Measurements from ENCODE around the gene CUEDC1.

- TF ChIP-seq POLR2AphosphoS5 (IDR thresholded peaks at IDR 0.05; ENCODE audit: low read depth, low read length) = no peak
- TF ChIP-seq POLR2A (IDR thresholded peaks at IDR 0.05; ENCODE audit: low read depth, low read length) = no peak
- TF ChIP-seq TAF1 (IDR thresholded peaks at IDR 0.05; ENCODE audit: low read depth, low read length) = no peak
- no peak for TF ChIP-seq SPI1 (IDR thresholded peaks at IDR 0.05; ENCODE audit: low read depth, low read length)
- no peak for TF ChIP-seq PAX5 (IDR thresholded peaks at IDR 0.05; ENCODE audit: insufficient read depth, low read length, severe bottlenecking)
Measured at GRCh38 chr17:57911834-57912673, 43.2 kb downstream of the CUEDC1 start.
